ENCODE results near the gene DTX1. TPM values are rescaled to one million over a fixed set of nuclear protein-coding genes. Genes with fewer than 3 reads are reported as not detected.

Gene DTX1
- total RNA-seq (ENCODE audit: low replicate concordance): under 0.01 and 0.15 TPM in 2 replicates

GRCh38 chr12:113056631-113057488, at the start of gene DTX1:
TSS of gene DTX1 (plus strand) at chr12:113056730. CDS start at chr12:113058193, 1,463 bp downstream.

GRCh38 chr12:113135178-113136127, 78.9 kb downstream of the DTX1 start, which contains the start of gene RASAL1:
TSS of gene RASAL1 (minus strand) at chr12:113135761. CDS start at chr12:113135462, 299 bp downstream.

Other genes with a start within 250 kb of the DTX1 start
- 2.3 and 5.4 TPM in 2 replicates for gene OAS1, start 149.8 kb upstream of the DTX1 start, total RNA-seq (ENCODE audit: low replicate concordance)
- 2.3 and 2.6 TPM in 2 replicates for gene OAS3, start 118.3 kb upstream of the DTX1 start, total RNA-seq (ENCODE audit: low replicate concordance)
- gene OAS2, start 78.2 kb upstream of the DTX1 start, total RNA-seq (ENCODE audit: low replicate concordance): 4.0 and 6.7 TPM in 2 replicates
- gene RASAL1, start 79.0 kb downstream of the DTX1 start, total RNA-seq (ENCODE audit: low replicate concordance): not detected in 2 replicates
- not detected in 2 replicates for gene CFAP73, start 93.0 kb downstream of the DTX1 start, total RNA-seq (ENCODE audit: low replicate concordance)
- 25.5 and 28.3 TPM in 2 replicates for gene DDX54, start 128.7 kb downstream of the DTX1 start, total RNA-seq (ENCODE audit: low replicate concordance)
- 8.4 and 11.8 TPM in 2 replicates for gene RITA1, start 129.0 kb downstream of the DTX1 start, total RNA-seq (ENCODE audit: low replicate concordance)
- 8.3 and 19.8 TPM in 2 replicates for gene TPCN1, start 164.7 kb downstream of the DTX1 start, total RNA-seq (ENCODE audit: low replicate concordance)